ENCODE results near the gene FANCI.
"Not testable (repeated sequence)": the region's sequence is repeated elsewhere in the genome, so short reads cannot be mapped to it uniquely, and the experiment has no call there.

Gene FANCI

GRCh38 chr15:89248584-89248983 lies 4.8 kb downstream of the FANCI start:
- no peaks in the 10 kb centered on the region for H4K20me1 ChIP-seq (ENCODE audit: insufficient read depth, low read length)
- no peaks in the 10 kb centered on the region for H3K9me3 ChIP-seq (replicated peaks; ENCODE audit: insufficient read depth, low read length)
- H3K79me2 ChIP-seq (ENCODE audit: low read length), result peaks cover 72% of the 10 kb centered on the region
- peaks cover 9% of the 10 kb centered on the region for H3F3A ChIP-seq (ENCODE audit: insufficient read depth, low read length)
- H3K9ac ChIP-seq (ENCODE audit: low read length), result no peak overlapping the region
- H3K27ac ChIP-seq (ENCODE audit: low read length), result no peak overlapping the region
- peaks cover 11% of the 10 kb centered on the region for H3K4me1 ChIP-seq (ENCODE audit: low read length)
- H3K27me3 ChIP-seq (replicated peaks; ENCODE audit: insufficient read depth, low read length), result no peaks in the 10 kb centered on the region
- H2AFZ ChIP-seq (ENCODE audit: low read length), result no peak overlapping the region
- TF ChIP-seq CTCF (IDR thresholded peaks at IDR 0.05; ENCODE audit: low read length) (no peak), EZH2 (optimal IDR thresholded peaks at IDR 0.05; ENCODE audit: low read depth, low read length) (no peak), EZH2phosphoT487 (IDR thresholded peaks at IDR 0.05; ENCODE audit: low read length) (no peak)
- H3K9me2 ChIP-seq (replicated peaks; ENCODE audit: insufficient read depth, low read length), result no peaks in the 10 kb centered on the region
- H3K36me3 ChIP-seq (replicated peaks; ENCODE audit: insufficient read depth, low read length), result peaks cover 16% of the 10 kb centered on the region
- H3K4me3 ChIP-seq (ENCODE audit: low read length), result no peak overlapping the region
- H3K4me2 ChIP-seq (ENCODE audit: low read depth, low read length), result no peak overlapping the region
- no peak for DNase-seq

GRCh38 chr15:89250142-89250541 lies 6.4 kb downstream of the FANCI start:
- DNase-seq; H3K9me2 ChIP-seq (replicated peaks; ENCODE audit: insufficient read depth, low read length); H3K27ac ChIP-seq (ENCODE audit: low read length); H2AFZ ChIP-seq (ENCODE audit: low read length); H3K27me3 ChIP-seq (replicated peaks; ENCODE audit: insufficient read depth, low read length); H3K9me3 ChIP-seq (replicated peaks; ENCODE audit: insufficient read depth, low read length); H3K9ac ChIP-seq (ENCODE audit: low read length); H3F3A ChIP-seq (ENCODE audit: insufficient read depth, low read length); H3K4me2 ChIP-seq (ENCODE audit: low read depth, low read length); H3K4me3 ChIP-seq (ENCODE audit: low read length); H4K20me1 ChIP-seq (ENCODE audit: insufficient read depth, low read length): not testable (repeated sequence)
- Histone ChIP-seq H3K79me2 (ENCODE audit: low read length) (peaks cover 73% of the 10 kb centered on the region), H3K4me1 (ENCODE audit: low read length) (peaks cover 11% of the 10 kb centered on the region), H3K36me3 (replicated peaks; ENCODE audit: insufficient read depth, low read length) (peaks cover 18% of the 10 kb centered on the region)

GRCh38 chr15:89277281-89277680 lies 33.5 kb downstream of the FANCI start:
- H3K36me3 ChIP-seq (replicated peaks; ENCODE audit: insufficient read depth, low read length), result peaks cover 12% of the 10 kb centered on the region; the same call in 1 of the 2 replicates

GRCh38 chr15:89278307-89278706 lies 34.5 kb downstream of the FANCI start:
- Histone ChIP-seq H3K4me1 (ENCODE audit: low read length) (0 out of 2 replicates have a peak, but pooled peaks cover 11% of the 10 kb centered on the region), H3K36me3 (replicated peaks; ENCODE audit: insufficient read depth, low read length) (peaks cover 15% of the 10 kb centered on the region; the same call in 1 of the 2 replicates), H4K20me1 (ENCODE audit: insufficient read depth, low read length) (no peaks in the 10 kb centered on the region), H3K27me3 (replicated peaks; ENCODE audit: insufficient read depth, low read length) (no peaks in the 10 kb centered on the region), H3K9ac (ENCODE audit: low read length) (no peak overlapping the region), H3K79me2 (ENCODE audit: low read length) (no peaks in the 10 kb centered on the region), H3K9me3 (replicated peaks; ENCODE audit: insufficient read depth, low read length) (no peaks in the 10 kb centered on the region), H3K4me3 (ENCODE audit: low read length) (no peak overlapping the region), H3K4me2 (ENCODE audit: low read depth, low read length) (no peak overlapping the region), H2AFZ (ENCODE audit: low read length) (no peak overlapping the region), H3K27ac (ENCODE audit: low read length) (no peak overlapping the region), H3F3A (ENCODE audit: insufficient read depth, low read length) (no peaks in the 10 kb centered on the region), H3K9me2 (replicated peaks; ENCODE audit: insufficient read depth, low read length) (no peaks in the 10 kb centered on the region)
- DNase-seq, result no peak
- TF ChIP-seq EZH2phosphoT487 (IDR thresholded peaks at IDR 0.05; ENCODE audit: low read length) (no peak), CTCF (IDR thresholded peaks at IDR 0.05; ENCODE audit: low read length) (no peak), EZH2 (optimal IDR thresholded peaks at IDR 0.05; ENCODE audit: low read depth, low read length) (no peak)

More at GRCh38 chr15:89277281-89277680, 33.5 kb downstream of the FANCI start:
- H3K79me2 ChIP-seq (ENCODE audit: low read length); H3F3A ChIP-seq (ENCODE audit: insufficient read depth, low read length); H3K4me2 ChIP-seq (ENCODE audit: low read depth, low read length); DNase-seq; H4K20me1 ChIP-seq (ENCODE audit: insufficient read depth, low read length); H3K27ac ChIP-seq (ENCODE audit: low read length); H3K9ac ChIP-seq (ENCODE audit: low read length); H3K9me3 ChIP-seq (replicated peaks; ENCODE audit: insufficient read depth, low read length); H2AFZ ChIP-seq (ENCODE audit: low read length); H3K4me3 ChIP-seq (ENCODE audit: low read length); H3K27me3 ChIP-seq (replicated peaks; ENCODE audit: insufficient read depth, low read length); H3K9me2 ChIP-seq (replicated peaks; ENCODE audit: insufficient read depth, low read length): not testable (repeated sequence)
- H3K4me1 ChIP-seq (ENCODE audit: low read length), result 0 out of 2 replicates have a peak, but pooled peaks cover 11% of the 10 kb centered on the region
